NB4 (cell line): ENCODE measurements around the gene LIG3.

Experiments used
- POLR2A ChIP-seq: IDR thresholded peaks from 2 replicates; pipeline ENCODE4 v1.6.1; 2011; ENCODE audit warnings: mild to moderate bottlenecking; ENCODE audit not compliant: insufficient read length; ENCODE audit errors: extremely low read depth
- TF ChIP-seq, protein P1 (sequence below): IDR thresholded peaks from one replicate; pipeline ENCODE4 v1.5.1; 2012; ENCODE audit warnings: low read depth, low read length

DNA sequence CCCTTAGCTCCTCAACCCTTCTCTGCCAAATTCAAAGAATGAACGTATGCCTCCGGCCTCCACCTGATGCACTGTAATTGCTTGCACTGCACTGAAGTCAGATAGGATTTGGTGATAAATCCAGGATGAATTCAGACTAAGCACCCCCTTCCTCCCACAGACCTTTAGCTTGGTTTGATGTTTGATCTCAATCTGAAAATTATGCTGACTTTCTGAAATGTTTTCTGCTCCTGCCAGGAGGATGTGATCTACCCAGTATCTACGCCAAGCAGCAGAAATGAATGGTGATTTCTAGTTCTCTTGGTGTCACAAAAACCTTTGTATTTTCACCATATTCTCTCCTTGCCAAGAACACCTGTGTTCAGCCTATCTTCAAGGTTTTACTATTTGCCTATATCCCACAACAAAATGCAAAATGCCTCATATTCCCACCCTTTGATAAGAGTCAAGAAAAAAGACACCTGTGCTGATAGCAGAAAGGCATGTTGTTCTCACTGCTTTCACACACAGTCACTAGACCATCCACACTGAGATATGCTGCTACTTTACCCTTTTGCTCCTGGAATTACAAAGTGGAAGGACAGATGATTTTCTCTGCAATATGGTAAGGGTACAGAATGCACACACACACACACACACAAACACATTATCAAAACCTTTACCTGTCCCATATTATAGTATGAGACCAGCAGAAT is 68.5 kb downstream of the LIG3 start:
- TF ChIP-seq, protein P1, sequence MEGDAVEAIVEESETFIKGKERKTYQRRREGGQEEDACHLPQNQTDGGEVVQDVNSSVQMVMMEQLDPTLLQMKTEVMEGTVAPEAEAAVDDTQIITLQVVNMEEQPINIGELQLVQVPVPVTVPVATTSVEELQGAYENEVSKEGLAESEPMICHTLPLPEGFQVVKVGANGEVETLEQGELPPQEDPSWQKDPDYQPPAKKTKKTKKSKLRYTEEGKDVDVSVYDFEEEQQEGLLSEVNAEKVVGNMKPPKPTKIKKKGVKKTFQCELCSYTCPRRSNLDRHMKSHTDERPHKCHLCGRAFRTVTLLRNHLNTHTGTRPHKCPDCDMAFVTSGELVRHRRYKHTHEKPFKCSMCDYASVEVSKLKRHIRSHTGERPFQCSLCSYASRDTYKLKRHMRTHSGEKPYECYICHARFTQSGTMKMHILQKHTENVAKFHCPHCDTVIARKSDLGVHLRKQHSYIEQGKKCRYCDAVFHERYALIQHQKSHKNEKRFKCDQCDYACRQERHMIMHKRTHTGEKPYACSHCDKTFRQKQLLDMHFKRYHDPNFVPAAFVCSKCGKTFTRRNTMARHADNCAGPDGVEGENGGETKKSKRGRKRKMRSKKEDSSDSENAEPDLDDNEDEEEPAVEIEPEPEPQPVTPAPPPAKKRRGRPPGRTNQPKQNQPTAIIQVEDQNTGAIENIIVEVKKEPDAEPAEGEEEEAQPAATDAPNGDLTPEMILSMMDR: no peak
- TF ChIP-seq POLR2A: no peak
